KBM-7 (cell line): ENCODE data around the gene GSK3A.

Experiments used
- DNase-seq: peaks from one replicate; pipeline ENCODE4 v3.0.0-alpha.2; 2015
- in situ Hi-C: fragments of 300-500 bp; cut with MboI; formaldehyde crosslinking; loops from 2 replicates; pipeline ENCODE4 v1.14.3; 2020; ENCODE audit warnings: low sequenced_read_pairs, low pct_unique_long_range_greater_than_20kb, mixed read lengths

The GSK3A gene

DNA sequence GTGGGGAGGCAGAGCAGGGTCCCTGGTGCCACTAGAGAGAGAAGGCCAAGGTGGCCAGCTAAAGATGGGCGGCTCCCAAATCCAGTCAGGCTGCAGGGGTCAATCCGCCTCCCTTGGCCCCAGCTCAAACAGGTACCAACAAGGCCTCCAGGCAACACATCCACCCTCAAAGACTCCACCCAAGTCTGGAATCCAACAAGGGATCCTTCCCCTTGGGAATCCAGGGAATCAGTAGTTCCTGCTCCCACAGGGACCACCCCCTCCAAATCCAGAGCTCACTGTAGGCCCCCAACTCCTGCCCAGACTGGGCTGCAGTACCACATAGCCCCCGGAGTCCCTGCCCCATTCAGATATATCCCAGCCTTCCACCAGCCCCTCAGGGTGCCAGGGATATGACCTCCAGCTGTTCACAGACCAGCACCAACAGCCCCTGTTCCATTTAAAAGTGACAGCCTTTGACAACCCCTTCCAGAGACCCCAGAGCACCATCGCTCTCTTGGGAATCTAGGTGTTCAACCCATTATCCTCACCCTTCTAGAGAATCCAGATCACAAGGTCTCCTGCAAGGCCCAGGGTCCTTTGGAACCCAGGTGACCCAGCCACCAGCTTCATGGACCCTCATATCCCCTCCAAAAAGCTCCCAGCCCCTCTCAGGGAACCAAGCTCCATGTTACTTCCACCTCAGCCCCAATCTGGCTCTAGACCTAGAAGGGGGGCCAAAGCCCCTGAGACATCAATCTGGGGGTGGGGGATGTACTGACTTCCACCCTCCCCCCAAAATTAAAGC lies 9.4 kb upstream of the GSK3A start:
- DNase-seq, result no peak
- in situ Hi-C loops, result no loop called here

DNA sequence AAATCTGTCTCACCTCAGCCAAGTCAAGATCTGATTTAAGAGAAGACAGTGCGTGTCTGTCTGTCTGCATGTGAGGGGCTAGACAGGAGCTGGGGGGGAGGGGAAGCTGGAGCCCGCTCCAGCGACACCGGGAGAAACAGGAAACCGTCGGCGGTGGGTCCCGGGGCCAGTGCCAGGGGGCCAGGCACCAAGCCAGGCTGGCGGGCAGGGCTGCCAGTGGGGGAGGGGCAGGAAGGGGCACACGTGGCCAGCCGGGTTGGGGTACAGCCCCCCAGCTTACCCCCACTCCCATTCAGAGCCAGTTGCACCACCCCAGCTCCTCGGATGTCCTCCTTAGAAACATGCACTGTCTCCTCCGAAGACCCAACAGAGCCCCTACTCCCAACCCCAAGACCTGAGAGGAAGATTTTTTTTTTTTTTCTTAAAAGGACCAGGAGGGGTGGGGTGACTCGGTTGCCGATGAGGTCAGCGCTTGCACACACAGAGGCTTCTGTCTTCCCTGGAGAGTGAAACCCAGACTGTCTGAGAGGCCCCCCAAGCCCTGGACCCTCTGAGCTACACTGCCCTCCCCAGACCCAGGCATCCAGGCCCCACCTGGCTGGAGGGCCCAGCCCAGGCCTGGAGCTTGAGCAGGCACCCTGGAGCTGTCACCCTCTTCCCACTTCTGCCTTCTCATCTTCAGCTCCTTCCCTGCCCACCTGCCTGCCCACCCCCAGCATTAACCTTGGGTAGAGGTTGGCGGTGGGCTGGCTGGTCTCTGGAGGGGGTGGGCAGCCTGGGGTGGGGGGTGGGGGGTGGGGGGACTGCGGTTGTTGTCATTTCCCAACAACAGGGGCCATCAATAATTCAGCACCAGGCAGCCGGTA lies 8.5 kb upstream of the GSK3A start:
- DNase-seq, result peak; percentile 50
- in situ Hi-C loops, result no loop called here

DNA sequence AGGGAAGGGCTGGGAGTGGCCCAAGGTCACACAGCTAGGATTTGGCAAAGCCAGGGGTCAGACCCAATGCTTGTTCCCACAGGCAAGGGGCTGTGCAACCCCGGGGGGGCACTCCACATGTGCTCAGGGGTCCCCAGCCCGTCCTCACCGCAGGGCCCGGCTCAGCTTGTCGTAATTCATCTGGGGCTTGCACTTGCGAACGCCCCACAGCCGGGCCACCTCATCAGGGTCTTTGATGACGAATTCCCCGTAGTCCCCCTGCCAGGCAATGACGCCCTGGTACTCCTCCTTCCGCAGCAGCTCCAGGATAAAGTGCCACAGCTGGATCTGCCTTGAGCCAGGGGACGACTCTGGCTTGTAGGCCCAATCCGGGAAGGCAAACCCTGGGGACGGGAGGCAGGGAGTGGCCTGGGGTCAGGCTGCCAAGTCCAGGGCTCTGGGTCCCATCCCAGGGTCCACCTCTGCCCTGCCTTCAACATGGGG lies 7.8 kb upstream of the GSK3A start:
- DNase-seq, result no peak
- in situ Hi-C loops, result no loop called here

- no peak for DNase-seq
- in situ Hi-C loops, result no loop called here
Observed at GRCh38 chr19:42249769-42250168, 7.4 kb upstream of the GSK3A start.

- in situ Hi-C loops, result no loop called here
- no peak for DNase-seq
Observed at GRCh38 chr19:42249149-42249750, 6.8 kb upstream of the GSK3A start.

DNA sequence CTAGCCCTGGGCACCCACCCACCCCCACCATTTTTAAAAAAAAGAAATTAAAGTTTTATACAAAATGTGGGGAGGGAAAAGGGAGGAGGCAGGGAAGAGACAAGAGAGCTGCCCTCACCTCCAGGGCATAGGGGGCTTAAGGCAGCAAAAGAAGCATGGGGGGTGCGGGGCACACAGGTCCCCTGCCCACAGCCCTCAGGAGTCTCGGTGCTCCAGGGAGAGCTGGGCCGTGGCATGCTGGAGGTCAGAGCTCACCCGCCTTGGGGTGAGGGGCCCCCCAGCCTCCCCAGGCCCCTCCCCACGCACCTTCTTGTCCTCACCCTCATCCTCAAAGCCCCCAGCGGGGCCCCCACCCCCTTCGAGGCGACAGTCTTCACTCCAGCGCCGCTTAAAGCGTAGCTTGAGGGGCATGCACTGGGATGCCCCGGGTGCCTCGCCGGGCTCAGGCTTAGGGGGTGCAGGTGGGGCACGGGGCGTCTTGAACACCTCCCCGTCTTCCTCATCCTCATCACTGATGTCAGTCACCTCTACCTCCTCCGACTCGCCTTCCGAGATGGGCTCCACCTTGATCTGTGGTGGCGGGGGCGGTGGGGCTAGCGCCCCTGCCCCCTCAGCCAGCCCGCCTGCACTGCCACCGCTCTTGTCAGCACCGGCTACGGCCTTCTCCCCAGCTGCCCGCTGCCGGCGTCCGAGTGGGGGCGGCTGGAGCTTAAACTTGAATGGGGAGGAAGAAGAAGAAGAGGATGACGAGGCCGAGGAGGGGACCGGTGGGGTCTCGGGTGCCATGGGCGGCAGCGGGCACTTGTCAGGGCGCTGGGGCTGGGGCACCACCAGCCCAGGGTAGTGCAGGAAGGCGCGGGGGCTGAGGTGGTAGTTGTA lies 6.1 kb upstream of the GSK3A start:
- in situ Hi-C loops, result no loop called here

GRCh38 chr19:42247640-42248199 lies 5.3 kb upstream of the GSK3A start:
- in situ Hi-C loops, result no loop called here
- no peak for DNase-seq

More for the DNA sequence above, 6.1 kb upstream of the GSK3A start:
- no peak for DNase-seq

DNA sequence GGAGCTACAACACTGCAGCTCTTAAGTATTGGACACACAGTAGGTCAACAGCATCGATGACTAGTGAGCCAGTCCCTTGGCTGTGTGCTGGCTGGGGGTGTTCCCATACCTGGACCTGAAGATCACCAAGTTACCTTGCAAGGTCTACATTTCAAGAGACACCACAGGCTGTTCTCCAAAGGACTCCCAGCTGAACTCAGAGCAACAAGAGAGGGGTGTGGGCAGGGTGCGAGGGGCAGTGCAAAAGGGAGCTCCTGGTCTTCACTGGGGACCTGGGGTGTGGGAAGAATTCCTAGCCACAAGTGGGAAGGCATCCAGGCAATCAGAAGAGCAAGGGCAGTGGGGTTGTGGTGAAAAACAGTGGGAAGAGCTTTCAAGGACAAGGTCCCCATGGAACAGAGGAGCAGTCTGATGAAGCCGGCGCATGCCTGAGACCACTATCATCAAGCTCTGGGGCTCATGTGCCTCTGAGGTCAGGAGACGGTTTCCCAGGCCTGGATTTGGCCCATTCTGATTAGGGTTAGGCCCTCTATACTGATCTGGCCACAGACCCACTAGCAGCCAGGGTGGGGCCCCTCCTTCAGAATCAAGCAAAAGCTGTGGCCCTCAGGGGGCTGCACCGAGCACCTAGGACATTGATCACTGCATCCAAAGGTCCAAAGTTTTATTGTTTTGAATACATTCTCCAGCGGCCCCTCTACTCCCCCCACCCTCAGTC lies 4.7 kb upstream of the GSK3A start:
- in situ Hi-C loops, result no loop called here
- DNase-seq, result no peak

DNA sequence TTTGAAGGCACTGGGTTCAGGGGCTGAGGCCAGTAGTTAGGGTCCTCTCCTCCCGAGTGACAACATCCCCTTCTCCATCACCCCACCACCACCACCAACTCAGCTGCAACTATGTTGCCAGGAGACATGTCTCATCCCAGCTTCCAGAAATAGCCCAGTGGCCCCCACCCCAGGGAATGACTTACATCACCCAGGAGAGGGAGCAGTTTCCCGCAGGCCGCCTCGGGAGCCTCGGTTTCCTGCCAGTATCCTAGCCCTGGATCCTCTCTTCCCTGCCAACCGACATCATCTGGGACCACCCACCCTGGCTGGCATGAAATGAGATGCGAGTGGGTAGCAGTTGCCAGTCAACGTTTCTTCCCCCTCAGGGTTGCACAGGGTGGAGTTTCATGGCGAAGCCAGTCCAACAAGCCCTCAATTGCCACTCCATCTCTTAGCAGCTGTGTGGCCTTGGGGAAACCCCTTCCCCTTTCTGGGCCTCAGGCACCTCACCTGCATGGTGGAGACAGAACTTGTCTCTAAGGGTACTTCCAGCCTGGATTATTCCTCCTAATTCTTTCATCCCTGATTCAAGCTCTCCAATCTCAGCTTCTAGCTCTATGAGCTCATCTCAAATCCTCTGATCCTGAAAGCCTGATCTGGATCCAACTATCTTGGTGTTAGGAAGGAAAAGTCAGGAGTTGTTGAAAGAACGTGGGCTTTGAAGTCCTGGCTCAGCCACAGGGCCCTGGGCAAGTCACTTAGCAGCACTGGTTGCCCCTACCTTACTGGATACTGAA lies 3.9 kb upstream of the GSK3A start:
- in situ Hi-C loops, result no loop called here
- DNase-seq, result peak; percentile 47

DNA sequence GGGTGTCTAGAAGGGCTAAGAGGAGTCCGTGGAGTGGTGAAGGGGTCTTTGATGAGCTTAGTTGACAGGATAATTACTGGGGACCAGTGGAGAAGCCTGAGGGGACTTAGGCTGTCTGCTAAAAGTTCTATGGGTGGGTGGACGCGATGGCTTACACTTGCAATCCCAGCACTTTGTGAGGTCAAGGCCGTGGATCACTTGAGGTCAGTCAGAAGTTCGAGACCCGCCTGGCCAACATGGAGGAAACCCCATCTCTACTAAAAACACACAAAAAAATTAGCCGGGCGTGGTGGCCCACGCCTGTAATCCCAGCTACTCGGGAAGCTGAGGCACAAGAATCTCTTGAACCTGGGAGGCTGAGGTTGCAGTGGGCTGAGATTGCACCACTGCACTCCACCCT lies 2.8 kb upstream of the GSK3A start:
- DNase-seq, result no peak
- in situ Hi-C loops, result no loop called here

GRCh38 chr19:42244347-42245220 lies 2.2 kb upstream of the GSK3A start:
- in situ Hi-C loops, result no loop called here
- DNase-seq, result peak; percentile 98

DNA sequence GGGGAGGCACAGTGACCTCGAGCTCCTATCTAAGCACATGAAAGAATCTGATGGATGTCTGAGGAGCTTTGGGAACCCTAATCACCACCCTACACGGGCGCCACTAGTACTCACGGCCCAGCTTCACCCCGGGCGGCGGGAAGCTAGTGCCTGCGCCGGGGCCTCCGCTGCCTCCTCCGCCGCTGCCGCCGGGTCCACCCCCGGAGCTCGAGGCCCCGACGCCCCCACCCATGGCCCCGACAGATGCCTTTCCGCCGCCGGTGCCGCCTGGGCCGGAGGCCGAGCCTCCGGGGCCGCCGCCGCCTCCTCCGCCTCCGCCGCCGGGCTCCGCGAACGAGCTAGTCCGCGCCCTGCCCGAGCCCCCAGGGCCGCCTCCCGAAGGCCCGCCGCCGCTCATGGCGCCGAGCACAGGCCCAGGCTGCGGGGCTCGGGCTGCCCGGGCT lies 312 bp downstream of the GSK3A start:
- in situ Hi-C loops, result no loop called here
- no peak for DNase-seq

DNA sequence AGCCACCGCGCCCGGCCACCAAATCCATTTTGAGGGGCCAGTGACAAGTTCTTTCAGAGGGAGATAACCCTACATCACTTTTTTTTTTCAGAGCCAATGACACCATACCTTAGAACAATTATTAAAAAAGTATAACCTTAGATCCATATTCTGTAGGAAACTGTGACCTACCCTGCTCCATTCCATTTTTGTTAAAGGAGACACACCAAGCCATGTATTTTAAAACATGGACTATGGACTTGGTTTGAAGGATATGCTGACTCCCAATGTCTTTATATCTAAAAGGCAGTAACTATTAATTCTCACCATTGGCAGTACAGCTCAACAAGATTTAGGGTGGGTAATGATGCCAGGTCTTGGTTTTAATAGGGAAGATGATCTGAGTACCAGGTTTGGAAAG lies 1.1 kb downstream of the GSK3A start:
- in situ Hi-C loops, result no loop called here
- DNase-seq, result no peak

- DNase-seq, result no peak
- in situ Hi-C loops, result no loop called here
Observed at GRCh38 chr19:42239544-42240220, 2.7 kb downstream of the GSK3A start.

- no peak for DNase-seq
- in situ Hi-C loops, result no loop called here
Observed at GRCh38 chr19:42235181-42235580, 7.2 kb downstream of the GSK3A start.

- no peak for DNase-seq
- in situ Hi-C loops, result no loop called here
Observed at GRCh38 chr19:42234364-42234763, 8.0 kb downstream of the GSK3A start.
